Spleen (tissue), 7 donors: ENCODE results near the gene PRKCE.

ENCODE experiments used
- POLR2A ChIP-seq, 3 donors: fragments of 450-650 bp; IDR thresholded peaks; one replicate each; pipeline ENCODE4 v1.5.1; 2017; ENCODE audit warnings: antibody characterized with exemption in 3 of 3, mild to moderate bottlenecking in 1 of 3
- POLR2AphosphoS5 ChIP-seq, 3 donors: sonication (generic); formaldehyde crosslinking; IDR thresholded peaks; one replicate each; pipeline ENCODE4 v1.5.1; 2017; ENCODE audit warnings: antibody characterized with exemption in 3 of 3
- TF ChIP-seq, protein P1 (sequence below), 11 experiments: fragments of 200-600 bp in 7 of 11; fragments of 450-650 bp in 4 of 11; sonication (generic) in 4 of 11; IDR thresholded peaks in 8 of 11; conservative IDR thresholded peaks in 3 of 11; 1 replicate in 7 of 11; 2 replicates in 4 of 11; pipeline versions ENCODE4 v1.4.0 to v1.8.0; 2016 to 2021; ENCODE audit warnings: antibody characterized with exemption in 11 of 11, inconsistent platforms in 4 of 11, mild to moderate bottlenecking in 1 of 11
- donor health status: DM: no; HTN: no; CAD: no; lungs with moderate emphysema.
- donor health status: DM: no; HTN: no; CAD: no.
- donor health status: DM: no; HTN: no; CAD: no.

DNA sequence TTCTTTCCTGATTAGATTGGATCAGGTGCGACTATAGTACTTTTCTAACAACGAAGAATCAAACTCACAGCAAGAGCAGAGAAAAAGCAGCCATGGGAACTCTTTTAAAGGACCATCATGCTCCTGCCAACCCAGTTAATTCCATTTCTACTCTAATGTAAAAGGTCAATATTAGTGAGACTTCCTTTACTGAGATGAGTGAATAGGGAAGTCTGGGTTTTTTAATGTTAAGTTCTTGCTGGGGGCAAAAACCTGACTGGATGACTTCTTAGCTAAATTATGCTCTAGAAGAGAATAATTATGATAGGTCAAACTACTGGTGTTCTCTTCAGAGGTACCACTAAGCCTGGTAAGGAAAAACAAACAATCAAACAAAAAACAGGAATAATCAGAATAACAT is 48.9 kb upstream of the PRKCE start:
- no peak for TF ChIP-seq POLR2A (IDR thresholded peaks at IDR 0.05)
- TF ChIP-seq, protein P1, sequence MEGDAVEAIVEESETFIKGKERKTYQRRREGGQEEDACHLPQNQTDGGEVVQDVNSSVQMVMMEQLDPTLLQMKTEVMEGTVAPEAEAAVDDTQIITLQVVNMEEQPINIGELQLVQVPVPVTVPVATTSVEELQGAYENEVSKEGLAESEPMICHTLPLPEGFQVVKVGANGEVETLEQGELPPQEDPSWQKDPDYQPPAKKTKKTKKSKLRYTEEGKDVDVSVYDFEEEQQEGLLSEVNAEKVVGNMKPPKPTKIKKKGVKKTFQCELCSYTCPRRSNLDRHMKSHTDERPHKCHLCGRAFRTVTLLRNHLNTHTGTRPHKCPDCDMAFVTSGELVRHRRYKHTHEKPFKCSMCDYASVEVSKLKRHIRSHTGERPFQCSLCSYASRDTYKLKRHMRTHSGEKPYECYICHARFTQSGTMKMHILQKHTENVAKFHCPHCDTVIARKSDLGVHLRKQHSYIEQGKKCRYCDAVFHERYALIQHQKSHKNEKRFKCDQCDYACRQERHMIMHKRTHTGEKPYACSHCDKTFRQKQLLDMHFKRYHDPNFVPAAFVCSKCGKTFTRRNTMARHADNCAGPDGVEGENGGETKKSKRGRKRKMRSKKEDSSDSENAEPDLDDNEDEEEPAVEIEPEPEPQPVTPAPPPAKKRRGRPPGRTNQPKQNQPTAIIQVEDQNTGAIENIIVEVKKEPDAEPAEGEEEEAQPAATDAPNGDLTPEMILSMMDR (IDR thresholded peaks at IDR 0.05 in 8 of 11, conservative IDR thresholded peaks at IDR 0.05 in 3 of 11) = no peak
- no peak for TF ChIP-seq POLR2AphosphoS5 (IDR thresholded peaks at IDR 0.05)
